NCI-H524 (cell line): ENCODE measurements around the gene SAMD4A.
"Not testable (repeated sequence)": the region's sequence is repeated elsewhere in the genome, so short reads cannot be mapped to it uniquely, and the experiment has no call there.

Source experiments
- DNase-seq, 2 experiments: peaks; one replicate each; lab custom pipeline; 2025; lab: John Stamatoyannopoulos, UW

The SAMD4A gene

DNA sequence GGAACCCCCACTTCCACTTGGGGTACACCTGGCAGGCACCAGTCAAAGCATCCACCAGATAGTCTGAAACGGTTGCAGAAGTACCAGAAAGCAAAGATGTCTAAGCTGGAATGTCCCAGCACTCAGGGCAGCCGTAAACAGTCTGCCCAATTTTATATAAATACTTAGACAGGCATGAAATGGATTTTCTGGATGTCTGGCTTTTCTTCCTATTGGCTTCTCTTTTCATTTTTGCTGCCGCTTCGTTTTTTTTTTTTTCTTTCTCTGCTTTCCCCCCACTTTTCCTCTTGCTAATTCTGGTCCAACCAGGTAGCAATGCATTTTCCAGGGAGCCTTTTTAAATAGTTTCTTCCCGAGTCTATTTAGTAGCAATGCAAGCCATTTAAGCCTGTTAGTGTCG, 168.0 kb downstream of the SAMD4A start:
- DNase-seq = no peak

DNA sequence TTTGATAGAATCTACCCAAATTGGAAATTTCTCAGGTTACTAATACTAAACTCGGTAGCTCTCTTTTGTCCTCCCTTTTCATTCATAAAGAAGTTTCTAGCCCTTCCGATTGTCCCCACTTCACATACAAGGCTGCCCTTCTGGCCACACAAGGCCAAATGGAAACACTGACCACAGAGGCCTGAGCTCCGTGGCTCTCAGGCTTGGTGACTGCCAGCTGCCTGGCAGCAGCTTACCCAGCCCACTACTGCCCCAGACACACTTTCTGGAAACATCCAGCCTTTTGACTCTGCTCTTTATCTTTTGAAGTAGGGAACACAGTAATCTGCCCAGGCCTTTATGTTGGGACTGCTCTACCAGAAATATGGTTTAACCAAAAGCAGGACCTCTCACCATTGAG, 168.5 kb downstream of the SAMD4A start:
- DNase-seq = no peak

DNA sequence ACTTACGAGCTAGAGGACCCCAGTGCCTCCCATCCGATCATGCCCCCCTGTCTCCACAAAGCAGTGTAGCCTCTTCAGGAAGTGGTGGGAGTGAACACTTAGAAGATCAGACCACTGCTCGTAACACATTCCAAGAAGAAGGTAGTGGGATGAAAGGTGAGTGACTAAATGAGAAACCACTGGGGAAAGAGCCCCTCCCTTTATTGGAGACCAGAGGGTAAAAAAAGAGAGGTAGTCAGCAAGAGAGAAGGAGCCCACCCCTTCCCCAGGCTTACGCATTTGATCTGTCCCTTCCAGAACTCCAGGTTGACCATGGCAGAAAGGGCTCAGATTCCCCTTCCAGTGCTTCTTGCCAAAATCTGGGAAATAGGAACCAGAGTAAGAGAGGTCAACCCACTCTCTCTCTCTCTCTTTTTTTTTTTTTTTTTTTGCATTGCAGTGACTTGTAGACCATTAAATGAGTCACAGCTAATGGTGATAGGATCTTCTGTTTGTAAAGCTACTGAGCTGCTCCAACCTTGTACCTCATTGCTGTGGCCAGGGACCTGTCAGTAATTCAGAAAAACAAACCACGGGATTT, 170.3 kb downstream of the SAMD4A start:
- DNase-seq = no peak

DNA sequence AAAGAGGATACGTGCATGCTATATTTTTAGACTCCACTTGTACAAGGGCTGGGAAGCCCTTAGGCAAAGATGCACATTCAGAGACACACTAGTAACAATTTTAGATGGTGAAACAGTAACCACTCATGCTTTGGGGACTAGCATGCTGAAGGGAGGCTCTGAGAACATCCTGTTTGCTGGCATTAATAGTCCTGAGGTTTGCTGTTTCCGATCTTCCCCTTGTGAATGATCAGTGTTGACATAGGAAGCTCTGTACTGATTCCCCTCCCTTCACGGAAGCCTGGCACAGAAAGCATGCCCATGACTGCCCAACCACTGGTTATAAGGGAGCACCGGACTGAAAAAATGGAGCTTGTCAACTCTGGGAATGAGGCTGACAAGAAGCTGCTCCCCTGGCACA, 171.1 kb downstream of the SAMD4A start:
- no peak for DNase-seq

DNA sequence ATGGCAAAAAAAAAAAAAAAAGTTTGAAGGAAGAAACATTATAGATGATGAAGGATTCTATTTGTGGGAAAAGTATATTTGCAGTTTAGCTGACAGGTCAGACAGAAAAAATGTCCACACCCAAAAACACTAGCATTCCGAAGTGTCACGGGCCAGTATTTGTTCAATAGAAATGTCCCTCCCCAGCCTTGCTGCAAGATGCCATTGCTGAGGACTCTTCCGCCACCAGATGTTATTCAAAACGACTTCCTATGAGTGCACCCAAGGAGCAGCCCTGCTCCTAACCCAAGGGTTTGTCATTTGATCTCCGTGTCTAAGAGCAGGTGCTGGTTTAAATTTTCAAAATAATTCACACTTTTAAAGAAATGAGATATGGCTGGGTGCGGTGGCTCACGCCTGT, 172.6 kb downstream of the SAMD4A start:
- peak in 1 of 2 experiments; percentile 46 for DNase-seq

DNA sequence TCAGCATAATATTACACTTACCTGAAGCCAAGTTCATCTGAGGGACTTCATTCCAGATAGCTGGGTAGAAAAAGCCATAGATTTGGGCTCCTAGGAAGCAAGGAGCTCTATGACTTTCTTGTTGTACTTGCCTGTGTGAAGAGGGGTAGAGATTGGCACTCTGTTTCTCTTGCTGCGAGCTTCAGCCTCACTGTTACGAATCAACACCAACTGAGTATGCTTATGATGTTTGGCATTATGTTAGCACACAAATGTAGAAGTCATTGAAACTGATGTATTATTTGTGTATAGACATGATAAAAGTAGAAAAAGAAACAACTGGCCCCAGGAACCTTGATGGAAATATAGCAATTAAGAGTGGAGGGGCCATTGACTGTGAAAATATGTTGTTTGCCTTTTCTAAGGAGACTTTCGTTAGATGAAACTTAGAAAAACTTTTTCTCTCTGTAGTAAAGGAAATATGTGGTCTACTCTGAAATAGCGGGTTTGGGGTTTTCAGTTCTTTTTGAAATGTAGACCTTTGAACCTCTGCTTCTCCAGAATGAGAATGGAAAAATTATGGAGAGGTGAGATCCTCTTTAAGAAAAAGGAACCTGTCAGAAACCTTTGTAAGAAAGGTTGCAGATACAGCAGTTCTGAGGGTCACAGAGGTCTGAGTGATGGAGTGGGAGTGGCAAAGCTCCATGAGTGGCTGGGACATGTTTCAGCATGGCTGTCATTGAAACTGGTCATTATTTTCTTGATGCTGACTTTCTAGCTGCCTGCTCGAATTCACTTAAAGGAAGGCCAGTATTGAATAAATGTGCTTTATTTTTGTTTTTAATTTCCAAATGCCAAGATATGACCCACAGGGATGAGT, 175.8 kb downstream of the SAMD4A start:
- no peak for DNase-seq

DNA sequence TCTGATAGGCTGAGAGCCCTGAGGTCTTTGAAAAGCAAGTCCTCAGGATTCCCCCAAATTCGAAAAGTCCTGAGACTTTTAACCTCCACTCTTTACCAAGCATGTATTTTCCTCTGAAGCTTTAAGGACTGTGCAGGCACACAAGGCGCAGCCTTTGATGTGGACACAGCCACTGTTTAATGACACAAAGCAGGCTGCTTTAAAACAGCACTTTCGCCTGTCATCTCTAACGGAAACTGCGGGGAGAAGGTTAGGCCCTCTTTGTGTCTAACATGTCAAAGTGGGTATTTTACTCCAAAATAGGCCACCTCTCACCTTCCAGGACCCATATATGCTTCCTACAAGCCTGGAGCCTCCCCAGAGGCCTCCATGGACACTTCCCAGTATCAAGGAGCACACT, 176.5 kb downstream of the SAMD4A start:
- DNase-seq = no peak

DNA sequence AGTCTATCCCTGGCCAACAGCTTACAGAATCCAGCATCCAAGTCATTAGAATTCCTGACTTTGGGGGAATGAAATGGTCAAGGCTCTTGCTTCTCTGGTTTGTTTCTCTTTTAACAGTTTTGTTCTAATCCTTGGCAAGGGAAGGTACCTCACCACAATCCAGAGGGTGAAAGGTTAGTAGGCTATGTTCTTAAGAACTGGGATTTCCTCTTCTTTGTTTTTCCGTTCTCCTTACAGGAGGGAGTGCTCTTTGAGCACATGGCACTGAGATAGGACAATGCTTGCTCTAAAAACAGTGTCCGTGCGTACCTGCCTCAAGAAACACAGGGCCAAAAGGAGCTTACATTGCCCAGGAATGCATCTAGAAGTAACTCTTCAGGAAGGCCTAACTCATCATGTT, 179.1 kb downstream of the SAMD4A start:
- no peak for DNase-seq

DNA sequence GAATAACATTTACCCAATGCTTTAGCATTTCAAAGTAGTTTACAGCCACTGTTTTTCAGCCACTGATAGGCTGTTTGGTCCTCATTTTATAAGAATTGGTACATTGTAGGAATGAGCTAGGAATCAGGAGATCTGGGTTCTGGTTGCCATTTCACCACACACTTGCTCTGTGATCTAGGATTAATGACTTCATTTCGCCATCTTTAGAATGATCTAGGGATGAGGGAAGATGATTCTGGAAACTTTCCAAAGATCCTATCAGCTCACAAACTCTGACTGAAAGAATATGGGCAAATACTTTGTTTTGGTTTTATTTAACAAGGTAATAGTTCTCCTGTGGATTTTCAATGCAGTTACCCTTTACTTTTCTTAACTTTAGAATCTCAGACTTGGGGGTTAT, 180.7 kb downstream of the SAMD4A start:
- DNase-seq = no peak

DNA sequence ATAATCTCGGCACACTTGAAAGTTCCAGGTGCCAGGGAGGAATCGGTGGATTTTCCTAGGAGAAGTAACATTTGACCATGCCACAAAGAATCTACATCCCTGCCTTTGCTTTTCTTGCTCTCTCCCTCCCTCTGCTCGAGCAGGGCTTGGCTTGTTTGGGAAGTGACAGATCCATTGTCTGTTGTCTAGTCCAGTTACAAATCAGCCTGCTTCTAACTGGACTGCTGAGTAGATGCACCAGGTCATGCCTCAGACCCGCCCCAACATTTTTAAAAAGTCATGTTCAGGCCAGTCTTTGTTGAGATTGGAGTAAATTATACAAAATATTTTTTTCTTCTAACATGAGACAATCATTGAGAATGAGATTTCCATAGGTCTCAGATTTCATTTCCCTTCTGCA, 182.3 kb downstream of the SAMD4A start:
- no peak for DNase-seq

DNA sequence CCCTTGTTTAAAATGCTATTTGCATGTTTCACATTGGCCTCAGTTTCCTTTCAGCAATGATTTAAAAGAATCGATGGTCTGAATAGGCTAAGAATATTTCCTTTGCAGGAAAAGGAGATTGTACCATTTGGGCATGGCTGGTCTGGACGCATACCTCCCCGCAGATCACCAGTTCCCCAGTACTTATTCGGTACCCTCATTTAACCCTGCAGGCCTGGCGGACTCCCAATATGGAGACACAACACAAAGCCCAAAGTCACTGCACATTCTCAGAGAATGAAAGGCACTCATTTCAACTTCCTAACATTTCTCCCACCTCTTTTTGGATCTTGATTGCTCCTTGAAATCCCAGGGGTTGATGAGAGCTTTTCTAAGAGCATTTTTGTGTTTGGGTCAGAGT, 182.8 kb downstream of the SAMD4A start:
- no peak for DNase-seq

DNA sequence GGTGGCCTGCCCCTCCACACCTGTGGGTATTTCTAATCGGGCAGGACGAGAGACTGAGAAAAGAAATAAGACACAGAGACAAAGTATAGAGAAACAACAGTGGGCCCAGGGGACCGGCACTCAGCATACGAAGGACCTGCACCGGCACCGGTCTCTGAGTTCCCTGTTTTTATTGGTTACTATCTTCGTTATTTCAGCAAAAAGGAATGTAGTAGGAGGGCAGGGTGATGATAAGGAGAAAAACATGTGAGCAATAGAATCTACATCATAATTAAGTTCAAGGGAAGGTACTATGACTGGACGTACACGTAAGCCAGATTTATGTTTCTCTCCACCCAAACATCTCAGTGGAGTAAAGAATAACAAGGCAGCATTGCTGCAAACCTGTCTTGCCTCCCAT, 185.7 kb downstream of the SAMD4A start:
- not testable (repeated sequence) for DNase-seq

DNA sequence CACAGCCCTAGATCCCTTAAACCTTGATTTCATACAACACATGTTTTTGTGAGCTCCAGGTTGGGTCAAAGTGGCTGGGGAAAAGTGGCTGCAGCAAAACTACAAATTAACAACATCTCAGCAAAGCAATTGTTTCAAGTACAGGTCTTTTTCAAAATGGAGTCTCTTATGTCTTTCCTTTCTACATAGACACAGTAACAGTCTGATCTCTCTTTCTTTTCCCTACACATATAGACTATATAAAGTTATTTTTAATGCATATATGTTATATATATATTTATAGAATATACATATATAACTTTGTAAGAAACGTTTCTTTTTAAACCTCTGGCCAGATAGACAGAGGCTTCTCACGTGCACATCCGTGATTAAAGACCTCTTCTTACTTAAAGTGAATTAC, 186.5 kb downstream of the SAMD4A start:
- DNase-seq = not testable (repeated sequence)

DNA sequence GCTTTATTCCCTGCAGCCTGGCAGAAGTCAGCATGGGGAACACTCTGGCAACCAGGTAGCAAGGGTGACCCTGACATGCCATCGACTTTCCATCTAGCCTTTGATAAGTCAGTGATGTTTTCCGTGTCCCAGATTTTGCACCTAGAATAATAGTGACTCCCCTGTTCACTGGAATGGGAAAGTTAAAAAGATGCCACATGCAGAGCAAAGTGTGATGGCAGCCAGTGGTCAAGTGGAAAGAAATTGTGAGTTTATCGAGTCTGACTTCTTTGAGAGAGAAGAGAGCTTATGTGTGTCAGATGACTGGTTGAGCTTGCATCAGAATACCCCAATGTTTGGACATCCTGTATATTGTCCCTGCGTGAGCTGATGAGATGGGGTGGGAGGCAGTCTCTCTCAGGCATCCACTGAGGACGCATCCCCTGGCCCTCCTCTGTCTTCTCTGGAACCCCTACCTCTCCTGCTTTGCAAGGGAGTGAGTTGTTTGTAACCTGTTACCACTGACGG, 187.2 kb downstream of the SAMD4A start:
- DNase-seq = no peak

DNA sequence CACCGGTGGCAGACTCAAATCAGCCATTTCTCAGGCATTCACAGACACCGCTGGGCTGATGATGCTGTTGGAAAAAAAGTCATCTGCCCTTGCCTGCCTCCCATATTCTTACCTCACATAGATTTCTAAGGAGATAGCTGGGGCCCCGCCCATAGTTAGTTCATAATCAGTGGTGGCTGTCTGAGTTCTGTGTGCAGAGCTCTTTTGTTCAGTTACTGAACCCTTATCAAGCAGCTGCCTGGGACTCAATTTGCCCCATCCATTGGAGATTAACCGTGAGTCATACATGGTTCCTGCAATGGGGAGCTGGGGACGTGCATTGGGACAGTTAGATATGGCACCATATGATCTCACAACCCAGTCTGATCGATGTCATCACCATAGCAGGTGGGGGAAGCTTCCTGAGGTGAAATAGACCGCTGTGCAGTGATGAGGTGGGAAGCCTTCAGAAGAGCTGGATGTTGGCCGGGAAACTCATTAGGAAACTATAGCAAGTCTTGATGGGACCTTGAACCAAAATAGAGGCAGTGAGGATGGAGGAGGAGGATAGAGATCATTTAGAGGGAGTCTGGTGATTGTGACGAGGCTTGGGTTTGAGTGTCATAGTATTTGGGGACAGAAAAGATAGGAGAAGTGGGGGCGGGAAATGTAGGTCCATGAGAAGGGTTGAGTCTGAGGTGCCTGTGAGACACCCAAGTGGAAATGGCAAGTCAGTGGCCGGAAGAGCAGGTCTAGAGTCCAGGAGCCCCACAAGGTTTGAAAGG, 187.9 kb downstream of the SAMD4A start:
- DNase-seq = no peak

DNA sequence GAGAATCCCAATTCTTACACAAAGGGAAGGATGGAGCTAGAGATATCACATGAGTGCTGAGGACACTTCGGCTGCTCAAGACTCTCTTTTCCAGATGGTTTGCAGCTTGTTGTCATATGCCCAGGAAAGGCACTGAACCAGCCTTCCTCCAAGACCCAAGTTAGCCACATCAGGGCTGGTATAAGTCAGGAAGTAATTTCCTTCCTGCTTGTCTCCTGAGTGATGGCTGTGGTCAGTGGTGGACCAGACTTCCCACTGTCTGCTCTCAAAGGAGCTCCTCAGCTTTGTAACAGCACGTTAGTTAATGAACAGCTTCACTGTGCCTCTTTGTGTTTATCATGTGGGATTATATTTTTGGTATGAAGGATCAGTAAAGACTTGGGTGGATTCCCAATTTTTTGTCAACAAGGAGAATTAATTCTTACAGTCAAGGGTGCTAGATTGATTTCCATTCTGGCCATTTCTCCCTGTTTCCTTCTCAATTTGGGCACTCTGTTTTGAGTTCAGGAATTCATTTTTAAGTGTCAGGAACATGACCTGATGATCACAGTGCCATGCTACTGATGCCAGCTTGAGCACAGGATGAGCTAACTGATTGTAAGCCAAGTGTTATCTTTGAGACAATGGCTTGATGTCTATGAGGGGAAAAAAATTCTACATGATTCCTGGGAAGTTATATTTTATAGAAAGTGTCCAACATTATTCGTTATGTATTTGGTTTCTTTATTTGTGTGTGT, 189.9 kb downstream of the SAMD4A start:
- DNase-seq = no peak

DNA sequence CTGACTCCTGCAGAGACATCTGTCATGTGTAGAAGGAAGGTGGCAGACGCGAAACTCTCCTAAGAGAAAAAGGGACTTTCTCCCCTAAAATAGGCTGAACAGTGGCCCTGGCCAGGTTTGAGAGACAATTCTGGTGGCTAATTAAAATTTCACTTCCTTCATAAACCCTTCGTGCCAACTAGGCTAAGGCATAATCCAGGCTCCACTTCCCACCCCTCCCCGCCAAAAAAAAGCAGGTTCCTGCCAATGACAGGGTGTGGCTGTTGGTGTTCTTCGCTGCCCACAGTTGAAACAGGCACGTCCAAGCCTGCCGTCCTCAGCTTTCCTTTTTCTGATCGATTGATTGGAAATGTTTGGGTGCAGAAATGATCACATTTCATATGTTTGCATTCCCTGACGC, 191.1 kb downstream of the SAMD4A start:
- DNase-seq = no peak

DNA sequence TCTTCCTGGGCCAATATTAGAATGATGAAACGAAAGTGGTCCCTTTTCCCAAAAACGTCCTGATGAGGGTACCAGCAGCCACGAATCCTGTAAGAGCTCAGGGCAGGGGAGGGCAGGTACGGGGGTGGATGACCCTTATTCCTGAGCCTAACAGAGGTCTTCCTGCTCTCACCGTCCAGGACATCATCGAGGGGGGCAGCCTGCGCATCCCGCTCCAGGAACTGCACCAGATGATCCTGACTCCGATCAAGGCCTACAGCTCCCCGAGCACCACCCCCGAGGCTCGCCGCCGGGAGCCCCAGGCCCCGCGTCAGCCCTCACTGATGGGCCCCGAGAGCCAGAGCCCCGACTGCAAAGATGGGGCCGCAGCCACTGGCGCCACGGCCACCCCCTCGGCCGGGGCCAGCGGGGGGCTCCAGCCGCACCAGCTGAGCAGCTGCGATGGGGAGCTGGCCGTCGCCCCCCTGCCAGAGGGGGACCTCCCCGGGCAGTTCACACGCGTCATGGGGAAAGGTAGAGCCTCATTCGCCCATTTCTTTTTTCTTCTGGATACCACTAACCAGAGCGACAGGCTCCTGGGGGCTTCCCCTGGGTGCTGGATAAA, 193.2 kb downstream of the SAMD4A start:
- DNase-seq = no peak

DNA sequence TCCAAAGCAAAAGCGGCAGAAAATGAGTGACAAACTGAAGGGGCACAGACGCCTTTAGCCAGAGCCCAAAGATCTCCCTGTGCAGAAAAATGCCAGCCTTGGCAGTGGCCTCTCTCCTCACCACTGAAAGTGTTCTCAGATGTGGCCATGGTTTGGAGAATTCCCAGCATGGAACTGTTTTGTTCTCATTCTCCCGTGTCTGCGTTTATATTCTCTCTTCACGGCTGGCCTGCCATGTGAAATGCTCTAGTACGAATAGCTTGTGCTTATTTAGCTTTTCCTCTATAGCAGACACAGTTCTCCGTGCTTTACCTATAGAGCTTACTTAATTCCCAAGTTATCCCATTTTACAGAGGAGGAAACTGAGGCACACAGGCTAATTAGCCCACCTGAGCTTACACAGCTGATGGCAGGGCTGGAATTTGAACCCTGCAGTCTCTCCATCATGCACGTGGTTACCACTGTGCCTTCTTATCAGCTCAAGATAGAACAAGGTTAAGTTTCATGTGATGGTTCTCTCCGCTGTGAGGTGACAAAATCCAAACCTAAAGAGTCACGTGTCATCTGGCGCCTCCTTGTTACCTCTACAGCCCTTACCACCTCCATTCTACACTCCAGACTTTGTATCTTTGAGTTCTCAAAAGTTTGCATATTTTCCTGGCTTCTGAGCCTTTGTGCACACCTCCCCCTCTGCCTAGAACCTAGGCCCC, 194.1 kb downstream of the SAMD4A start:
- no peak for DNase-seq

DNA sequence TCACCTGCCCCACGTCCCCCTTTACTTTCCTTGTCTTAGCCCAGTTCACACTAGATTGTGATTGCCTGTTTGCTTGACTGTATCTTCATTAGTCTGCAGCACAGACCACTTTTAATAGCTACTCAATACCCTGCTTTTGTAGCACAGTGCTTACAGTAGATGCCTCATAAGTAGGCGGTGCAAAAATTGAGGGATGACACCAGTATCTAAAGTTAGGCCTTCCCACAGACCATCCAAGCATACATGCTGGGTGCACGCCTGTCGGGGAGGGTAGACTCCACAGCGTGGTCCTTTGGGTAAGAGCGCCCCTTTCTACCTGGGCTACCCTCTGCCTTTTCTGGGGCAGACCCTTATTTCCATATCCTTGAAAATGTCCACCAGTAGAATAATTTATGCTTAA, 194.9 kb downstream of the SAMD4A start:
- no peak for DNase-seq

DNA sequence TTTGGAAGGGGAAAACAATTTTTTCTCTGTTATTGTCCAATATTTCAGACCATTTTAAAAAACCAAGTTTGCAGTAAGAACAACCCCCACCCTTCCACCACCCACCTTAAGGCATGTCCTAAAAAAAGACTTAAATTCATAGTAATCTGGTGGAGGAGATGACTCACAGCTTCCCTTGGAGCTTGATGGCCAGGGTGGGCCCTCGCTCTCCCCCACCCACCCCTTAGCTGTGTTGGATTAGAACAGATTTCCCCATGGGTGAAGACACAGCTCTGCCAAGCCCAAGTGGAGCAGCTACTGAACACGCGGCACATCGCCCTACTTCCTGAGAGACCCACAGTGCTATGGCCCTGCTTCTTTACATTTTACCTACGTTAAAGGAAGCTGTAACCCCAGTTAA, 195.4 kb downstream of the SAMD4A start:
- DNase-seq = no peak
